GM12878 (cell line): ENCODE results near the gene CHD6.

ENCODE experiments used
- CTCF ChIP-seq, 3 experiments: IDR thresholded peaks in 2 of 3; conservative IDR thresholded peaks in 1 of 3; 2 replicates each; pipeline ENCODE4 v1.5.1; 2011; ENCODE audit warnings: low read depth in 3 of 3, low read length in 3 of 3, mild to moderate bottlenecking in 3 of 3, control low read depth in 2 of 3, moderate library complexity in 2 of 3, inconsistent platforms in 1 of 3, mixed read lengths in 1 of 3; ENCODE audit not compliant: control insufficient read depth in 2 of 3, insufficient read depth in 1 of 3; ENCODE audit errors: extremely low read depth in 1 of 3
- POLR2A ChIP-seq: IDR thresholded peaks from 2 replicates; pipeline ENCODE4 v1.6.1; 2011; ENCODE audit warnings: low read depth, mild to moderate bottlenecking, low read length
- SP1 ChIP-seq: IDR thresholded peaks from one replicate; pipeline ENCODE4 v1.6.1; 2011; ENCODE audit warnings: low read depth, low read length
- SRF ChIP-seq, 2 experiments: IDR thresholded peaks; 2 replicates each; pipeline ENCODE4 v1.6.1; 2011; ENCODE audit warnings: low read depth in 2 of 2, low read length in 2 of 2, mild to moderate bottlenecking in 1 of 2, moderate library complexity in 1 of 2
- TAF1 ChIP-seq: IDR thresholded peaks from 2 replicates; pipeline ENCODE4 v1.6.1; 2011; ENCODE audit warnings: mild to moderate bottlenecking, low read depth, low read length, borderline replicate concordance
- ZNF687 ChIP-seq: fragments of 450-650 bp; IDR thresholded peaks from 2 replicates; pipeline ENCODE4 v1.6.1; 2017; ENCODE audit warnings: mild to moderate bottlenecking, moderate library complexity

- TF ChIP-seq POLR2A, result no peak
- TF ChIP-seq ZNF687, result no peak
- TF ChIP-seq CTCF (IDR thresholded peaks at IDR 0.05 in 2 of 3, conservative IDR thresholded peaks at IDR 0.05 in 1 of 3; ENCODE audit: control insufficient read depth in 2 of 3, extremely low read depth in 1 of 3, insufficient read depth in 1 of 3, low read depth in 3 of 3, low read length in 3 of 3), result no peak
- TF ChIP-seq SRF (IDR thresholded peaks at IDR 0.05; ENCODE audit: low read depth in 2 of 2, low read length in 2 of 2), result no peak
- no peak for TF ChIP-seq SP1
- no peak for TF ChIP-seq TAF1
Measured at GRCh38 chr20:41382791-41383305, 235.3 kb downstream of the CHD6 start.
